ENCODE results near the gene MAGED1.
"Not testable (repeated sequence)": the region's sequence is repeated elsewhere in the genome, so short reads cannot be mapped to it uniquely, and the experiment has no call there.

The MAGED1 gene

DNA sequence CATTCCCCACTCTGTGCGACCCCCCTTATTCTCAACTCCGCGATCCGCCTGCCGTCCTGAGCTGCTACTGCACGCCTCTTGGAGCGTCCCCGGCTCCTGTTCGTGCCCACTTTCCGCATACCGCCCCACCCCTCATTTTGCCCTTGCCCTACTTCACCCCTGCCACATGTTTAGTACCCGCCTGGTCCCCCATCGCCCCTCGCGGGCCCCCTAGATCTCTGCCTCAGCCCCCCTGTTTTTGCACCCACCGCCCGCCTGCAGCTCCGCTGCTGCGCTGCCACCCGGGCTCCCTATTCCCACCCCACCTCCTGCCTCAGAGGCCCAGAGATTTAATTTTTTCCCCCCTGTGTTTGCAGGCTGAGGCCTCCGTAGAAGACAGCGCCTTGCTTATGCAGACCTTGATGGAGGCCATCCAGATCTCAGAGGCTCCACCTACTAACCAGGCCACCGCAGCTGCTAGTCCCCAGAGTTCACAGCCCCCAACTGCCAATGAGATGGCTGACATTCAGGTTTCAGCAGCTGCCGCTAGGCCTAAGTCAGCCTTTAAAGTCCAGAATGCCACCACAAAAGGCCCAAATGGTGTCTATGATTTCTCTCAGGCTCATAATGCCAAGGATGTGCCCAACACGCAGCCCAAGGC is 1.4 kb downstream of the MAGED1 start:
- no peak for DNase-seq (ENCODE audit: low spot score)

DNA sequence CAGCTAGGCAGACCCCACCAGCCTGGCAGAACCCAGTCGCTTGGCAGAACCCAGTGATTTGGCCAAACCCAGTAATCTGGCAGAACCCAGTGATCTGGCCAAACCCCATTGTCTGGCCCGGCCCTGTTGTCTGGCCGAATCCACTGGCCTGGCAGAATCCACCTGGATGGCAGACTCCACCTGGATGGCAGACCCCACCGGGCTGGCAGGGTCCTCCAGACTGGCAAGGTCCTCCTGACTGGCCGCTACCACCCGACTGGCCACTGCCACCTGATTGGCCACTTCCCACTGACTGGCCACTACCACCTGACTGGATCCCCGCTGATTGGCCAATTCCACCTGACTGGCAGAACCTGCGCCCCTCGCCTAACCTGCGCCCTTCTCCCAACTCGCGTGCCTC is 3.2 kb downstream of the MAGED1 start:
- DNase-seq (ENCODE audit: low spot score), result no peak

DNA sequence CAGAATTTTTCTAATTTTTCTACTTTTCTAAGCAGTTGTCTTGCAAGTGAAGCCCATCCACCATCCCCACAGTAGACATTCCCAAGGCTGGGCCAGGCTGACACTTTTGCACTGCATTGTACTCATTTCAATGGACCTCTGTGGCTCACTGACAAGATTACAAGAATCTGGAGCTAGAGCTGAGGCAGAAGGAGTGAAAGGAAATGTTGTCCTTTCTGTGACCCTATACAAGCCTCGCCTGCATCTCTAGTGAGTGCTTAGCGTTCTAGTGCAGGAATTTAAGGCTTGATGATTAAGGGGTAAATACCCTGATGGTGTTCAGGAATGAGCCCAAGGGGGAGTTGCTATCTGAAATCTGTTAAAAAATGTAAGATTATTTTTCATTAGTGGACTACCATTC is 6.3 kb downstream of the MAGED1 start:
- DNase-seq (ENCODE audit: low spot score), result no peak

DNA sequence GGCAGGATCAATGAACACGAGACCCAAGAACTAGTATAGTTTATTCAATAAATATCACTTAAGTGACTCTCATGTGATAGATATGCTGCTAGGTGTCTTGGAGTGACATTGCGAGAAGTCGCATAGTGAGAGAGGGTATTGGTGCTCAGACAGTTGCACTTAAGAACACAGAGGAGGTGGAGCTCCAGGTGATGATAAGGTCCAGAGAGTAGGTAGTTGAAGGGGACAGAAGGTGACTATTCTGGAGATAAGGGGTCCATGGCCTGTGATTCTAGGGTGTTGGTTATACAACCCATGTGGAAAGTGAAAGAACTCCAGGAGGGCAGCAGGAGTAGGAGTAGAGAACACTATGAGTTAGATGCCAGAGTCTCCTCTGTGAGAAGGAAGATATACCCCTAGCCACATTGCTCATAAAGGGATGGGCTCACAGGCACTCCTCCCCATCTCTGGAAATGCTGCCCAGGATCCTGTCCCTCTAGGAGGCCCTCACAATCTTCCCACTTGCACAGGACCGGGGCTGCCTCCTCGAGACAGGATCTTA is 9.2 kb downstream of the MAGED1 start:
- DNase-seq (ENCODE audit: low spot score), result no peak

DNA sequence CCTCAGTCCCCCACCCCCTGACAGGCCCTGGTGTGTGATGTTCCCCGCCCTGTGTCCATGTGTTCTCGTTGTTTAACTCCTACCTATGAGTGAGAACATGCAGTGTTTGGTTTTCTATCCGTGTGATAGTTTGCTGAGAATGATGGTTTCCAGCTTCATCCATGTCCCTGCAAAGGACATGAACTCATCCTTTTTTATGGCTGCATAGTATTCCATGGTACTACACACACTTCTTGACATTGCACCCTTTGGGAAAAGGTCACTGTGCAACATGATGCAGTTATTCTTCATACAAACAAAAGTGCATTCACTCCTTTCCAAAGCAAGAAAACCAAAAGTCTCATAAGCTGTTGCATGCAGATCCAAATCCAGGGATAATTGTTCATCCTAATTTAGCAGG is 11.7 kb downstream of the MAGED1 start:
- DNase-seq (ENCODE audit: low spot score), result not testable (repeated sequence)

DNA sequence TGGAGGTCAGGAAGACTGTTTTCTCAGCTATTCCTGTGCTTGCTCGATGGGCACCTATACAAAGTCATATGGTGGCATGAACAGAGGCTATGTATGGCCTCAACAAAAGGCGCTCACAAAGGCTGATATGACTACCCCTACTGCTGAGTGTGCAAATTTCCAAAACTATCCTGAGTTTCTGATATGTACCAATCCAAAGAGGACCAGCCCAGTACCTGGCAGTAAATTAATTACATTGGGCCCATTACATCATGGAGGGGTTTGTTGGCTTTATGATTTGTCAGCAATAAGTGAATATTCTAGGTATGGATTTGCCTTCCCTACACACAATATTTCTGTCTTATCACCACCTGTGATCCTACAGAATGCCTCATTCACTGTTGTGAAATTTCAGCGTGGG is 12.3 kb downstream of the MAGED1 start:
- DNase-seq (ENCODE audit: low spot score), result no peak

DNA sequence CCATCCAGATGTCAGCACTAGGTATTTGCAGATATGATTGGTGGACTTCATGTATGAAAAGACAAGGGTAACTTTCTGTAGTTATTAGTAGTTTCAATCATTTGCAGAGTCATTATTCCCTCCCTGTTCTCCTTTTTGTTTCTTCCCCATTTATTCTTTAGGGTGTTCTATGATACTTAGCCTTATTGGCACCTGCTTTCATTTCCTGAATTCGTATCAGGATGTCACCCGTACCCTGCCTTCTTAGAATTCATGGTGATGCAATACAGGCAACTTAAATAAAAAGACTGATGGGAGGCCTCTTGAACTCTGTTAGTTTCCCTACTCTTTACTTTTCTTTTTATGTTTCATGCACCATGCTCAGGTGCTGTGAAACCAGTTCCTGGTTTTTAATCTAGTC is 24.2 kb downstream of the MAGED1 start:
- DNase-seq (ENCODE audit: low spot score), result no peak

DNA sequence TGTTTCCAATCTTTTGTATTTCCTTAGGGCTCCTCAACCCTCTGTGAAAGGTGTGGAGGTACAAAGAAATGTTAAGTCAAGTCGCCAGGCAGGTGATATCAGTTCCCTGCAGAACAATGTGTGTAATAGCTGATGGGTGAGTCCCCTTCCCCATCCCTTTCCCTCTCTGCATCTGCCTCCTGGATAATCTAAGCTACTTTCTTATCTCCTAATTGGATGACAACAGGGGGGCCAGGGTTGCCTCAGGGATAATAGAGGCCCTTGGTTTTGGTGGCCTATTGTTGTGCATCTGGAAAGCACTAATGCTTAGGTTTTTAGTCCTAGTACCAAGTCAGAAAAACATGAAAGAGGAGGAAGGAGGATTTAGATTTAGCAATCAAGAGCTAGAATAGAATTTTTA is 29.1 kb downstream of the MAGED1 start:
- DNase-seq (ENCODE audit: low spot score), result no peak

DNA sequence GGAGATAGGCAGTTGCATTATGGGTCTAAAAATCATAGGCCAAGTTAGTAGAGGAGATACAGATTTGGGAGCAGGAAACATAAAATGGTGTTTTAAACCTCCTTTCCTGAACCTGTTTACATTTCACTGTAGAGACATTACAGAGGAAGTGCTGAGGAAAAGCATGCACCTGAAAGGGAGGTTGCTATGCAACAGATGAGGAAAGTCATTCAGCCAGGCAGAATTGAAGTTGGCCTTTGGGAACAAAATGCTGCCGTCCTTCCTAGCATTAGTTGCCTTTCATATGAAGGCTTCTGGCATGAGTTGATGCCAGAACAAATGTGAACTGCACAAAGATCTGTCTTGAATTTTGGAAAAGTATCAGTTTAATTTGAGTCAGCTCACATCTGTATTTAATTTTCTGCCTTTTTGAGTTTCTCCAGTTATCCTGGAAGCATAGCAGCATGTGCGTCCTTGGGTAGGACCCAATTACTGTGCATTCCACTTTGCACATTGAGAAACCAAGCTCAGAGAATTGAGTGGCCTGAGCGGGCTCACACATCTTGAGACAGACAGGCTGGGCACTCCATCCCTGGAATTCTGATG is 38.2 kb downstream of the MAGED1 start:
- DNase-seq (ENCODE audit: low spot score), result no peak

Data from CD4-positive, alpha-beta T cell treated with Interleukin-15 for 4 hours (primary cell).